ENCODE results near the gene PRXL2B.
"Not testable (repeated sequence)": the region's sequence is repeated elsewhere in the genome, so short reads cannot be mapped to it uniquely, and the experiment has no call there.

PRXL2B gene

GRCh38 chr1:2624735-2625300 lies 38.2 kb downstream of the PRXL2B start:
- no peak for DNase-seq
- Histone ChIP-seq H3K27ac (ENCODE audit: low read length) (no peak overlapping the region), H3K79me2 (ENCODE audit: low read length) (no peaks in the 10 kb centered on the region), H3K4me1 (ENCODE audit: low read length) (no peaks in the 10 kb centered on the region), H3K27me3 (replicated peaks; ENCODE audit: insufficient read depth, low read length) (peaks cover 93% of the 10 kb centered on the region), H3F3A (ENCODE audit: insufficient read depth, low read length) (no peaks in the 10 kb centered on the region), H3K4me2 (ENCODE audit: low read depth, low read length) (no peak overlapping the region), H4K20me1 (ENCODE audit: insufficient read depth, low read length) (no peaks in the 10 kb centered on the region), H3K9me2 (replicated peaks; ENCODE audit: insufficient read depth, low read length) (no peaks in the 10 kb centered on the region), H3K36me3 (replicated peaks; ENCODE audit: insufficient read depth, low read length) (no peaks in the 10 kb centered on the region), H3K4me3 (ENCODE audit: low read length) (no peak overlapping the region), H2AFZ (ENCODE audit: low read length) (no peak overlapping the region), H3K9me3 (replicated peaks; ENCODE audit: insufficient read depth, low read length) (no peaks in the 10 kb centered on the region), H3K9ac (ENCODE audit: low read length) (no peak overlapping the region)
- TF ChIP-seq EZH2 (optimal IDR thresholded peaks at IDR 0.05; ENCODE audit: low read depth, low read length) (no peak), EZH2phosphoT487 (IDR thresholded peaks at IDR 0.05; ENCODE audit: low read length) (no peak), CTCF (IDR thresholded peaks at IDR 0.05; ENCODE audit: low read length) (no peak)

GRCh38 chr1:2625311-2625710 lies 38.7 kb downstream of the PRXL2B start:
- Histone ChIP-seq H3K9me2 (replicated peaks; ENCODE audit: insufficient read depth, low read length) (no peaks in the 10 kb centered on the region), H3F3A (ENCODE audit: insufficient read depth, low read length) (no peaks in the 10 kb centered on the region), H3K79me2 (ENCODE audit: low read length) (no peaks in the 10 kb centered on the region), H3K9ac (ENCODE audit: low read length) (no peak overlapping the region), H3K4me2 (ENCODE audit: low read depth, low read length) (no peak overlapping the region), H4K20me1 (ENCODE audit: insufficient read depth, low read length) (no peaks in the 10 kb centered on the region), H3K4me3 (ENCODE audit: low read length) (no peak overlapping the region), H3K27ac (ENCODE audit: low read length) (no peak overlapping the region), H3K4me1 (ENCODE audit: low read length) (no peaks in the 10 kb centered on the region), H3K9me3 (replicated peaks; ENCODE audit: insufficient read depth, low read length) (no peaks in the 10 kb centered on the region), H3K27me3 (replicated peaks; ENCODE audit: insufficient read depth, low read length) (peaks cover 91% of the 10 kb centered on the region), H2AFZ (ENCODE audit: low read length) (no peak overlapping the region), H3K36me3 (replicated peaks; ENCODE audit: insufficient read depth, low read length) (no peaks in the 10 kb centered on the region)
- TF ChIP-seq EZH2 (optimal IDR thresholded peaks at IDR 0.05; ENCODE audit: low read depth, low read length) (no peak), CTCF (IDR thresholded peaks at IDR 0.05; ENCODE audit: low read length) (no peak), EZH2phosphoT487 (IDR thresholded peaks at IDR 0.05; ENCODE audit: low read length) (no peak)
- DNase-seq, result no peak

- not testable (repeated sequence) for H3K79me2 ChIP-seq (ENCODE audit: low read length); H3K4me2 ChIP-seq (ENCODE audit: low read depth, low read length); H3K9me2 ChIP-seq (replicated peaks; ENCODE audit: insufficient read depth, low read length); DNase-seq; H3K4me3 ChIP-seq (ENCODE audit: low read length); H2AFZ ChIP-seq (ENCODE audit: low read length); H3K27ac ChIP-seq (ENCODE audit: low read length); H3K9ac ChIP-seq (ENCODE audit: low read length); H3K36me3 ChIP-seq (replicated peaks; ENCODE audit: insufficient read depth, low read length); H4K20me1 ChIP-seq (ENCODE audit: insufficient read depth, low read length); H3K9me3 ChIP-seq (replicated peaks; ENCODE audit: insufficient read depth, low read length); H3K4me1 ChIP-seq (ENCODE audit: low read length); H3F3A ChIP-seq (ENCODE audit: insufficient read depth, low read length)
- peaks cover 91% of the 10 kb centered on the region for H3K27me3 ChIP-seq (replicated peaks; ENCODE audit: insufficient read depth, low read length)
Measured at GRCh38 chr1:2625748-2626147, 39.2 kb downstream of the PRXL2B start.

GRCh38 chr1:2627746-2628145 lies 41.2 kb downstream of the PRXL2B start:
- Histone ChIP-seq H3K4me2 (ENCODE audit: low read depth, low read length) (no peak overlapping the region), H3F3A (ENCODE audit: insufficient read depth, low read length) (no peaks in the 10 kb centered on the region), H3K9me3 (replicated peaks; ENCODE audit: insufficient read depth, low read length) (no peaks in the 10 kb centered on the region), H2AFZ (ENCODE audit: low read length) (no peak overlapping the region), H3K79me2 (ENCODE audit: low read length) (no peaks in the 10 kb centered on the region), H3K9me2 (replicated peaks; ENCODE audit: insufficient read depth, low read length) (no peaks in the 10 kb centered on the region), H3K9ac (ENCODE audit: low read length) (no peak overlapping the region), H3K27ac (ENCODE audit: low read length) (no peak overlapping the region), H3K4me3 (ENCODE audit: low read length) (no peak overlapping the region), H3K4me1 (ENCODE audit: low read length) (no peaks in the 10 kb centered on the region), H3K36me3 (replicated peaks; ENCODE audit: insufficient read depth, low read length) (no peaks in the 10 kb centered on the region), H4K20me1 (ENCODE audit: insufficient read depth, low read length) (no peaks in the 10 kb centered on the region), H3K27me3 (replicated peaks; ENCODE audit: insufficient read depth, low read length) (peaks cover 89% of the 10 kb centered on the region)
- DNase-seq, result no peak
- TF ChIP-seq EZH2phosphoT487 (IDR thresholded peaks at IDR 0.05; ENCODE audit: low read length) (no peak), EZH2 (optimal IDR thresholded peaks at IDR 0.05; ENCODE audit: low read depth, low read length) (no peak)

Measured in MM.1S (cell line).